GM21529 (cell line): ENCODE measurements around the gene FAF1.

Source experiments
- ATAC-seq: cut with Tn5 transposase; IDR thresholded peaks from one replicate; pipeline ENCODE4 v1.9.1; 2021; ENCODE audit not compliant: unreplicated experiment

Gene FAF1

DNA sequence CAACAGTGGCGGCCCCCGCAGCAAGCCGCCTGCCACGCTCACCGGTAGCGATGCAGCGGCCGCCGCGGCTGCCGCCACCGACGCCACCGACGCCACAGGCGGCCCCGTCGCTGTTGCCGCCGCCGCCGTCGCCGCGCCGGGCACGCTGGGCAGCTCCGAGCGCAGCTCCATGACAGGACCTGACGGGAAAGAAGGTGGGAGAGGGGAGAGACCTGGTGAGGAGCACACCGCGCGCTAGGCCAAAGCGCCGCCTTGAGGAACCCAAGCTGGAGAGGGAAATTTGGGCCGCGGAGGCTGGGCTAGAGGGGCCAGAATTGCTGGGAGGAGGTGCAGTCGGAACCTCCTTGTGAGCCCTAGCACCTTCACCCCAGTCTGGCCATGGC lies 538.7 kb downstream of the FAF1 start:
- ATAC-seq = no peak

DNA sequence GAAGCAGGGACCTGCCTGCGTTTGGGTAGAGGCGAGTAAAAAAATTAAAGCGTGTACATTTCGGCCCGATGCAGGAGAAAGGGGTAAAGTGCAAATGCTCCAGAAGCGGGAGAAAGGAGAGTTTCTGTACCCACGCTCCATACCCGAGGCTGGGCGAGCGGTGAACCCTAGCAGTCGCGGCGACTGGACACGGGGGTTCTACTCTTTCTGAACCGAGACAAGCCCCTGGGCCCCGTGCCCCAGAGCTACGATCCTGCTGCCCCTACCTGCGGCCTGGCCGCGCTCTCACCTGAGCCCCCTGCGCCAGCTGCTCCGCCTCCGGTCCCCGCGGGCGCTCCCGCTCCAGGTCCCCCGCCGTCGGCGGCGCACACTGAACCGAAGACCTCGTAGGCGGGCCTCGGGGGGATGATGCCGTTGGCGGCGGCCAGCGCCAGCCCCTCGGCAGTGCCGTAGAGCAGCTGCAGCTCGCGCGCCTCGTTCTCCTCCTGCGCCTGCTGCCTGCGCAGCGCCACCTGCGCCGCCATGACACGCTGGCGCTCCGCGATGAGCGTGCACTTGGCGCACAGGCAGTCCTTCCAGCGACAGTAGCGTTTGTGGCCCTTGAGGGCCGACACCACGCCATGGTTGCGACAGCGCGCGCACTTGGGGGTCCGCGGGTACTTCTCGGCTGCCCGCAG lies 539.2 kb downstream of the FAF1 start:
- no peak for ATAC-seq

DNA sequence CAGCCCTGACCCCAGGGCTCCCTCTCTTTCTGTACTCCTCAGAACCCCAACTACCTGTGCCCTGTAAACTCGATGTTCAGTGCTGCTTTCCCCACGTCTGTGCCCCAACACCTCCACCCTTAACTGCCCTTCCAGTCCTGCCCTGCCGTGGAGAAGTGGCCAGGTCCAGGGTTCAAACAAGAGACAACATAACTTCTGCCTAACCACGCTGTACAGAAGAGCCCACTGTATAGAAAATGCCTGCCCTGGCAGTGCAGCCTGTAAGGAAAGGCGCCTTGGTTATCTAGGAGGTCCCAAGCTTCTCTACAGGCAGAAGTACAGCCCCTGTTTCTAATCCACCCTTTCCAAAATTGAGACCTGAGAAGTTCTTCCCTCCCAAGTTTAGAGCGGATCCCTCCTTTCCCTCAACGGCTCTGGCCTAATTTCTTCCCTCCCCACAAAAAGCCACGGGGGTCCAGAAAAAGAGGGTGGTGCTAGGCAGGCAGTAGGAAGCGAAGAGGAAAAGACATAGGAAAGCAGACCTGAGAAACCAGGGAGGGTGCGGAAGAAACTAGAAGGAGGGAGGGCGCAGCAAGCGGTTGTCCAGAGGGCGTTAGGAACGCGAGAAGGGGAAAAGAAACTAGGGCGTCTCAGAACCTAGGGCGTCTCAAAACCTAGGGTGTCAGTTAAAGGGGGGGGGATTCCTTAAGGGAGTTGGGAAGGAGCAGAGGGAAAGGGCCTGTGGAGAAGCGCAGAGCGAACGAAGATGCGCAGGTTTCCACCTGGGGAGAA lies 540.0 kb downstream of the FAF1 start:
- no peak for ATAC-seq

DNA sequence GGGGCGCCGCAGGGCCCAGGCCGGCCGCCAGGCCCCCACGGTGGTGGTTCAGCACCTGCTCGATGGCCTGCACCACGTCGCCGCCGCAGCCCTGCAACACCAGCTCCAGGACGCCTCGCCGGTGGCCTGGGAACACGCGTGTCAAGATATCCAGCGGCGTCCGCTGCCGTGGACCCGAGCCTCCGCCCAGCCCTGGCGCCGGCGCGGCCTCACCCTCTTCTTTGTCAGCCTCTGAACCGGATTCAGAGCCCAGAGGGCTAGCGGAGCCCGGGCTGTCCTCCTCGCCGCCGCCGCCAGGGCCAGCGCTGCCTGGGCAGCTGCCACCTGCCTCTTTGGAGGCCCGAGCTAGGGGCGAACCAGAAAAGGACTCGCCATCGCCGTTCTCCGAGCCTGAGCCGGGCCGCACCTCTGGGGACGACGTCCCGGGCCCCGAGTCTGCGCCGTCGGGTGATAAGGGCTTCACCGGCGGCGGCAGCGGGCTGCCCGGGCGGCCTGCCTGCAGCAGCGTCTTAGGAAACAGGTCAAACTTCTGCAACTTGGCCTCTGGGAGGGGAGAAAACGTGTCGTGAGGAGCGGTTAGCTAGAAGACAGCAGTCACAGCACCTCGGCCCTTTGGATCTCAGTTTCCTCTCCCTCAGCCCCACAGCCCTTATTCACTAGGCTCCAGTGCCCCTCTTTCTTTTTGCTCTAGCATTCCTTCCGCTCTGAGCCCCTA lies 540.7 kb downstream of the FAF1 start:
- no peak for ATAC-seq

DNA sequence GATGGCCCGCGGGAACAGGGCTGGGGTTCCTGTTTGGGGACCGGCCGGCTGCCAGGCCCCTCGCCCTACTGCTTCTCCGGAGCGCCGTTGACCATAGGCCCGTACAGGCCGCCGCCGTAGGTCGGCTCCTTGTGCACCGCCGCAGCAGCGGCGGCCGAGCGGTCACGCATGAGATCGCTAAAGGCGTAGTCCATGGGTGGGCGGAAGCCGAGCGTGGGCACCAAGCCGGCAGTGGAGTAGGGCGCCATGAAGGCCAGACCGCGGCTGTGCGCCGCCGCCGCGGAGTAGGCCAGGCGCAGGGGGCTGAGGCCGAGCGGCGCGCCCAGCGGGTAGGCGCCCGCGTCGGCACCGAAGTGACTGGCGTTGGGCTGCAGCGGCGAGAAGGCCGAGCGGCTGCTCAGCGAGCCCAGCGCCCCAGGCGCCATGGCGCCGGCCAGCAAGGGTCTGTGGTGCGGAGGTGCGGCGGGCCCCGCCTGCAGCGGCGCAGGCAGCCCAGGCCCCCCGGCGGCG lies 541.4 kb downstream of the FAF1 start:
- no peak for ATAC-seq

DNA sequence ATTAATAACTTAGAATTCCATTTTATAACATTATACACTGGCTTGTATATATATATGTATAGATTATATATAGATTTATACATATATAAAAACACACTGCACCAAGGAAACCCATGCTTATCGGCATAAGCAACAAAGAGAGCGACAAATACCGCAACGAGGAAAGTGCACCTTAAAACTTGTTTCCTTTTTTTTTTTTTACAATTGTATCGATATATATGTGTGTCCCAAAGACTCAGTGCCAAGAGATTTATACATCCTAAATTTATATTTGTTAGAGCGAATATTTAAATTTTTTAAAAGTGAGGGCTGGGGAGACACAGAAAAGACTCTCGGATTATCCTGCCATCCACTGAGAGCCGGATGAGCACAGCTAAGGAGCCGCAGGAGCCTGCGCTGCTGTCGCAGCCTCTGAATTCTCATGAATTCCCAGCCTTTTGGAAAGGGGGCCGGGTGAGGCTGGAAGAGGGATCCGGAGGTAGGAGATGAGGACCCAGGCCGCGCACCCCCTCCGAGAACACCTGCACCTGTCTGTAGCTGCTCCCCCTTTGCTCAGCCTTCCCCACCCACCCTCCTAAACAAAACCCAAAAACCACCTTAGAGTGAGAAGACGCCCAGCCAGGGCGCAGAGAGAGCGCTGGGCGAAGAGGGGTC lies 542.0 kb downstream of the FAF1 start:
- no peak for ATAC-seq

DNA sequence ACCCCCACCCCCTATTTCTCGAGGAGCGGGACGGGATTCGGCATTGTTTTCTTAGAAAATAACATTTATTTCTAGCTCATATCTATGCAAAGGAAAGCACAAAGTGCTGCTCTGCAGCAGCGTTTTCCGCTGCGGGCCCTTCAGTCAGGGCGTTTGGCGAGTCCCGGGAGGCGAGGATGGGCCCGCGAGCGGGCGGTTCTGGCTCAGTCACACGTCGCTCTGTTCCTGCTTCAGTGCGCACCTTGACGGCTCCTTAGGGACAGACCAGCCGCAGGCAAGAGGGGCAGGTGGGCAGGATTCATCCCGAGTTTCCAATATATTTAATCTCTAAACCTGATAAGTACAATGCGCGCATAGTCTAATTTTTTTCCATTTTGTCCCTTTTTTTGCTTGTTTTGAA lies 542.6 kb downstream of the FAF1 start:
- no peak for ATAC-seq

DNA sequence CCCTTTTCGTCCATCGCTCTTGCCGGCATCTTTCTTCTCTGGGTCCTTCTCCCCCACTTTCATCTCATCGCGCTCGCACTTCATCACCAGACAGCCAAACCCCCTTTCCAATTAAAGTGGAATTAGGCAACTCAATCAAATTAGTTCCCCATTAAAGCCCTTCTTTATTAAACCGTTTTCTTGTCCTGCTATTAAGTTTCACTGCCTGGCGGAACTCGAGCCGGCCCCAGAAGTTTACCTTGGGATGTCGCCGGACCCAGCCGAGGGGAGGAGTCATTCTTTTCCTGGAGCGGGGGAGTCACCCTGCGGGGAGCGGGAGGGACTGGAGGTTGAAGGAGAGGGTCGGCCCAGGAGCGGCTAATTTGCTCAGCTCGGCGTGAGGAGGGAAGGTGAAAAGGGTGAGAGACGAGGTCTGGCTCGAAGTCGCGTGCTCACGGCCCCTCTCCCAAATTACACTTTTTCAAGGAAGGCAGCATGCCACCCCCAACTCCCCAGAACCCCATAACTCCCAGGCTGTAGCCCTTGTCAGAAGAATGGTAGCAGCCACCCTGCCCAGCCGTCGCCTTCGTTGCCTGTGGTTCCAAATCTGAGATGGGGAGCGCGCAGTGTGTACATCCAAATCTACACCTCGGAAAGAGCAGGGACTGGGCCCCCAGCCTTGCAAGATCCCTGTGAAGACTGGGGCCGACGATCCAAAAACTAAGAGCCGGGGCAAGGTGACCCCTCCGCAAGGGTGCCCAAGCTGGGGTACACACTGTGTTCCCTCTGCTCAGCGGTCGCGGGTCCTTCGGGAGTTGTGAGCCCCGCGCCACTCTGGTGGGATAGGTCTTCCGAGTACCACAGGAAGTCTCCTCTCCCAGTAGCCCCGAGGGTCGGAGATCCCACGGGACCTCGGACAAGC lies 543.3 kb downstream of the FAF1 start:
- no peak for ATAC-seq

DNA sequence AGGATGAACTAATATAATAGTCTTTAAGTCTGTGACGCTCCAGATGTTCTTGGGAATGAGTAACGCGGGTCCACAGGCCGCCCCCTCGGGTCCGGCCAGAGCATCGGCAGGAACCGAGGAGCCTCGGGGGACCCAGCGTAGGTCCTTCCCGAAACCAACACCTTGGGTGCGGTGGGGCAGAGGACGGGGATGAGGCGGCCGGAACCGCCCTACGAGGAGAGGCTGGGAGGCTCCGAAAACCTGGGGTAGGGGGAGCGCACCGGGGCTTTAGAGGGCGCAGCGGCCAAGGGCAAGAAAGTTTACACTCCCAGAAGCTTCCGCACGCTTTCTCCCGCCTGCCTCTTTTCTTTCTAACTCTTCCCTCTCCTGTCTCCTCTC lies 543.9 kb downstream of the FAF1 start:
- no peak for ATAC-seq

DNA sequence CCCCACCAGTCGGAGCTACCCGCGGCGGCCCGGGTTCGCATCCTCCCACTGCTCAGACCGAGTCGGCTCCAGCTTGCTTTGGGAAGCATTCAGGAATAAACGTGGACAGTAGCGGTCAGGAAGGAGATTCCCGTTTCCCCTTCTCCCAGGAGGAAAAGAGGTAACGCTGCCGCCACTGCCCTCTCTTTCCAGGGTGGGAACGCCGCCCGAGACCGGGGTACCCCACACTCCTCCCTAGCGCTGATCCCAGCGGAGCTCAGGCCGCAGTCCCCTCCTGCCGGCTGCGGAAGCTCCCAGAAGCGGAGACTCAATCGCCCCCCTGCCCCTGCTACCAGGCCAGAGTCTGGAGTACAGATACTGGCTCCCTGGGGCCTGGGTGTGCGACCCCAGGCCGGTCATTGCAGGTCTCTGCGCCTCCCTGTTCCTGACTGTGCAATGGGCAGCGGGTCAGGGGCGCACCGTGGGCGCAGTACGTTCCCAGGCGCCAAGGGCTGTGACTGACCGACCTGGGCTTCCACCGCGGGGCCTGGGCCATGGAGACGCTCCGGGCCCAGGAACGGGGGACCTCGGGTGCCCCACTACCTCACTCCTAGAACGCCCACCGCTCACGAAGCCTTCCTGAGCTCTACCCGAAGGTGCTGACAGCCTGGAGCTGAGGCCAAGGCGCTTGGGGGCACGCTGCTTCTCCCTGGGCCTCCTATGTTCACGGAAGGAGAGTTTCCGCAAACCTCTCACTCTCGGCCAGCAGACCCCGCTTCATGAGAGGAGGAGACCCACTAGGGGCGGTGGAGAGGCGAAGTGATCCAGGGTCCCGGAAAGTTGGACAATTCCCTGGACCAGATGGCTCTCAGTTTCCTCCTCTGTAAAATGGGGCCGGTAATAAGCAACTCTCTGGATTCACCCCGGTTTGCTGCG lies 544.6 kb downstream of the FAF1 start:
- no peak for ATAC-seq

DNA sequence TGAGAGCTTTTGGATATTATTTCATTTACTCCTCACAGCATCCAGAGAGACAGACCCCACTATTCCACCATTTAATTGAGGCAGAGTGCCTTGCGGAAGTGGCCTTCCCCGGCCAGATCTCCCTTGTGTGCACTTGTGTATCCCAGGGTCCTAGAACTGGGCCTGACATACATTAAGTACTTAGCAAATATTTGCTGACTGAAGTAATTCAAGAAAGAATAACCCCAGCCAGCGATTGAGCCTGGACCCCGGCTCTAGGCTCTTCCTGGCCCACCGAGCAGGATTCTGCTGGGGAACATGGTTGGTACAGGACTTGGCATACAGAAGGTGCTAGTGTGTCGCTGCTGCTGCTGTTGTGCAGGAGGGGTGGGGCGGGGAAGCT lies 545.2 kb downstream of the FAF1 start:
- no peak for ATAC-seq

DNA sequence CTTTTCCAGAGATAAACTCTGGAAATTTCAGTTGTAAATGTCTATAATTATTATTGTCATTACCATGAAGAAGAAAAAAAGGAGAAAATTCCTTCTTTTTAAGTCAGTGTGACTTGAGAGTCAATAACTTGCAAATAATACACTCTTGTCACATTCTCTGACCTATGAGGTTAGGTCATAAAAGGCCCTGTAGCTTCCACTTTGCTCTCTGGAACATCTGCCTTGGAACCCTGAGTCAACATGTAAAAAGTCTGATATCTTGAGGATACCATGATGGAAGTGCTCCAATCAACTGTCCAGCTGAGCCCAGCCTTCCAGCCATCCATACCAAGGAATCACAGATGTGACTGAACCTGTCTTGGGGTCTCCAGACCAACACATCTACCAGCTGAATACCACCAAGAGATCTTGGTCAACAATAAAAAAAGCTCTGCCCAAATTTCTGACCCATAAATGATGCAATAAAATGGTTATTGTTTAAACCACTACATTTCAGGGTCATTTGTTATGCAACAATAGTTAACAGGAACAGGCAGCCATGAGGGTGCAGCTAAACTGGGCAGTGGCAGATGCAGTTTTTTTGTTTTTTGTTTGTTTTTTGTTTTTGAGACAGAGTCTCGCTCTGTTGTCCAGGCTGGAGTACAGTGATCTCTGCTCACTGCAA lies 547.1 kb downstream of the FAF1 start:
- no peak for ATAC-seq

DNA sequence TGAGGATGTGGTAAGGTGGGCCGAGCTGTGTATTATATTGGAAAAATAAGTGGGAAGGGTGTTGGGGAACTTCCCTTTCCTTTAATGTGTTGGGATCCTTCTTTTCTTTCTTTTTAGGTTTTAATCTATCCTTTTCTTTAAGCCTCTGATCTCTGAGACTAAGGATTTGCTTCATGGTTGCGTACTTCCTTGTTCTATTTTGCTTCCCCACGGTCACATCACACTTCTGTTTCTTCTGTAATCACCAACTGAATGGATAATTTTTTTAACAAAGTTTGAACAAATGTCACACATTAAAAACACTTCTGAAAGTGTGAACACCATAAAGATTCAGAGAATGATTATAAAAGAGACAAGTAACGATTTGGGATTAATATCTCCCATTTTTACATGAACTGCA lies 554.3 kb downstream of the FAF1 start:
- ATAC-seq = no peak

DNA sequence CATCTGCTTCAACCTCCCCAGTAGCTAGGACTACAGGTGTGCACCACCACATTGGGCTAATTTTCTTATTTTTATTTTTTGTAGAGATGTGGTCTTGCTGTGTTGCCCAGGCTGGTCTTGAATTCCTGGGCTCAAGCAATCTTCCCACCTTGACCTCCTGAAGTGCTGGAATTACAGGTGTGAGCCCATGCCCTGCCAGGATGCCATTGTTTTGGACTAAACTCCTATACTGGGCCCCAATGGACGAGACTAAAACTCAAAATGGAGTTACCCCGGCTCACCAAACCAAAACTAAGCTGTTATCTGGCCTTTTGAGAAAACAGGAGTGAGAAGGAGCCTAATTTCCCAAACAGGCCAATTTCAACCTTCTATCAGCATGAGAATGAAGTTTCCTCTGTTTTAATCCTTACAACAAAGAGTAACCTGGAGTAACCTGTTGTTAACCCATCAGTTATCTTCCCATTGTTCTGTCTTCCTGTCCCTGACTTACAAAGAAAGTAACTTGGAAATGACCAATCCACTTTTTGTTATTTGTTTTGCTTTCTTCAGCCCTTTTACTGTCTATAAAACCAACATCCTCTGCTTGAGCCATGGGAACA lies 566.4 kb downstream of the FAF1 start:
- no peak for ATAC-seq
